OCI-LY7 (cell line): Measurements from ENCODE around the gene KCNJ2. TPM values are rescaled to one million over a fixed set of nuclear protein-coding genes. Genes with fewer than 3 reads are reported as not detected.

Experiments used
- Bru-seq: library from RNA; stranded (reverse); fragments of 400-500 nt; gene quantifications from one replicate; lab custom pipeline; 2021; lab: Mats Ljungman, UMichigan
- BruChase-seq, 2 experiments: library from RNA; stranded (reverse); fragments of 400-500 nt; gene quantifications; one replicate each; lab custom pipeline; 2021; lab: Mats Ljungman, UMichigan
- BruUV-seq: library from RNA; stranded (reverse); fragments of 400-500 nt; replicated peaks from 2 replicates; lab custom pipeline; 2021; lab: Mats Ljungman, UMichigan
- CTCF ChIA-PET: fragments of 300-600 bp; sonication (Branson Sonifier 250); formaldehyde crosslinking; loops from one replicate; lab custom pipeline; 2022; ENCODE audit warnings: antibody characterized with exemption; ENCODE audit not compliant: unreplicated experiment; lab: Charles Lee
- POLR2A ChIA-PET: fragments of 300-600 bp; sonication (Branson Sonifier 250); formaldehyde crosslinking; loops from one replicate; lab custom pipeline; 2022; ENCODE audit warnings: antibody characterized with exemption; lab: Charles Lee
- DNase-seq: peaks from one replicate; pipeline ENCODE4 v3.0.0-alpha.2; 2015; ENCODE audit warnings: low spot score
- H2AFZ ChIP-seq: fragments of 200-600 bp; sonication (generic), shearing (Covaris generic); 2 replicates; pipeline ENCODE4 v1.6.1; 2014; ENCODE audit warnings: mild to moderate bottlenecking, antibody characterized with exemption, low read length, moderate library complexity
- H3K27ac ChIP-seq: fragments of 200-600 bp; sonication (generic); 2 replicates; pipeline ENCODE4 v1.5.1; 2014; ENCODE audit warnings: mixed run types, low read depth, mild to moderate bottlenecking, moderate library complexity, low read length, inconsistent platforms; ENCODE audit not compliant: poor library complexity, severe bottlenecking
- H3K36me3 ChIP-seq: fragments of 200-600 bp; sonication (generic); 2 replicates; pipeline ENCODE4 v1.6.1; 2014; ENCODE audit warnings: mild to moderate bottlenecking, antibody characterized with exemption, low read length, moderate library complexity, mixed read lengths; ENCODE audit not compliant: insufficient read depth
- H3K4me1 ChIP-seq: fragments of 200-600 bp; sonication (generic); 2 replicates; pipeline ENCODE4 v1.5.1; 2014; ENCODE audit warnings: mild to moderate bottlenecking, low read length; ENCODE audit not compliant: insufficient read depth, poor library complexity, severe bottlenecking
- H3K4me2 ChIP-seq: fragments of 200-600 bp; sonication (generic); 2 replicates; pipeline ENCODE4 v1.6.1; 2014; ENCODE audit warnings: mild to moderate bottlenecking, low read length
- H3K4me3 ChIP-seq: fragments of 200-600 bp; sonication (generic); 2 replicates; pipeline ENCODE4 v1.5.1; 2014; ENCODE audit warnings: mild to moderate bottlenecking, low read depth, low read length; ENCODE audit not compliant: poor library complexity, severe bottlenecking
- H3K79me2 ChIP-seq: fragments of 200-600 bp; sonication (generic); 2 replicates; pipeline ENCODE4 v1.6.1; 2016; ENCODE audit warnings: low read depth, mild to moderate bottlenecking, low read length, moderate library complexity, mixed read lengths; ENCODE audit not compliant: insufficient read depth
- H3K9me2 ChIP-seq: fragments of 200-600 bp; sonication (generic); 2 replicates; pipeline ENCODE4 v1.6.1; 2016; ENCODE audit warnings: mild to moderate bottlenecking, low read length, mixed read lengths; ENCODE audit not compliant: insufficient read depth
- H3K9me3 ChIP-seq: fragments of 200-600 bp; sonication (generic); 2 replicates; pipeline ENCODE4 v1.6.1; 2014; ENCODE audit warnings: mild to moderate bottlenecking, mixed run types, low read length, mixed read lengths
- H4K20me1 ChIP-seq: fragments of 200-600 bp; sonication (generic); 2 replicates; pipeline ENCODE4 v1.6.1; 2014; ENCODE audit warnings: mild to moderate bottlenecking, antibody characterized with exemption, low read length, moderate library complexity, mixed read lengths; ENCODE audit not compliant: insufficient read depth
- CTCF ChIP-seq: fragments of 200-600 bp; sonication (generic); conservative IDR thresholded peaks from 2 replicates; pipeline ENCODE4 v1.5.1; 2014; ENCODE audit warnings: mild to moderate bottlenecking, antibody characterized with exemption, low read length, moderate library complexity, mixed read lengths
- EZH2phosphoT487 ChIP-seq: fragments of 200-600 bp; sonication (generic); IDR thresholded peaks from 2 replicates; pipeline ENCODE4 v1.6.1; 2018; ENCODE audit warnings: low read depth, borderline replicate concordance, mild to moderate bottlenecking, mixed run types, antibody characterized with exemption, low read length, moderate library complexity, mixed read lengths
- intact Hi-C: fragments of 100-400 bp; cut with micrococcal nuclease; formaldehyde crosslinking; loops from one replicate; pipeline ENCODE4 v1.10.0; 2022; ENCODE audit not compliant: unreplicated experiment
- long read RNA-seq: library from polyadenylated mRNA; stranded (forward); transcript quantifications from one replicate; pipeline ENCODE4 v2.0.0, GENCODE V29; 2022
- total RNA-seq, 2 experiments: library from RNA; depleted of rRNA in 1 of 2; stranded (reverse); fragments of >200 nt in 1 of 2; shearing (Covaris generic) in 1 of 2; gene quantifications; 2 replicates each; pipeline ENCODE4 v1.2.3, GENCODE V29; 2014 to 2022

The KCNJ2 gene
- total RNA-seq (2014; rRNA removed; shearing (Covaris generic)) (0.46 and 0.88 TPM in 2 replicates), total RNA-seq (2022) (0.55 and 0.57 TPM in 2 replicates), Bru-seq, nascent RNA (percentile 36 among the genes with signal in this experiment), BruChase-seq, experiment 1, labeled RNA remaining after a 6-hour chase (percentile 20 among the genes with signal in this experiment), BruChase-seq, experiment 2, labeled RNA remaining after a 2-hour chase (percentile 32 among the genes with signal in this experiment)
- long read RNA-seq: 0 reads

DNA sequence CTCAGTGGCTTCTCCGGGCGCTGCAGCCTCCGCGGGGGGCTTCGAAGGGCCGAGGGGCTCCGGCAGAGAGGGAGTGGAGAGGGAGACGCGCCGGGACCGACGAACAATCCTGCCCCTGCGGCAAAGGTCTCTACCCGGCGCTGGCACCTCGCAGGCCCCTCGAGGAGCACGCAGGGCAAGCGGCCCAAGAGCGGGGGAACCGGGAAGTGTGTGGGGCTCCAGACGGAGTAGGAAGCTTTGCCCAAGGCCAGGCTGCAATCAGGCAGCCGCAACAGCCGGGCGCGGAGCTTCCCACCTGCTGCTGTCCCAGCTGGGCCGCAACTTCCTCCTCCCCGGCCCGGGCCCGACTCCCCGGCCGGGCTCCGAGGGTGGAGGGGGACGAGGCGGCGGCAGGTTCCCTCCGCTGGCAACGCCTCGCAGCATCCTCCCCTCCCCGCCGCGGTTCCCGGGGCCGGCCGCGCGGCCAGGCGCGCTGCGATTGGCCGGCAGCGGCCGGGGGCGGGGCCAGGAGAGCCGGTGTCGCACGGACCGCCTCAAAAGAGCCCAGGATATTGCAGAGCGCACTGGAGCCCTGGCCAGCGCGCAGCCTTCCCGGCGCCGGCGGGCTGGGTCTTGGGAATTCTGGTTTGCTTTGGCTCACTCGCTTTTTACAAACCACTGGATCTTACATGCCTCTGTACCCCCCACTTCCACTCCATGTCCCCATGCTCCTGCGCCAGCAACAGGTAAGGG lies at the start of gene KCNJ2:
KCNJ2 (plus strand) TSS at position 556 of the 732 bp plus-strand sequence. CDS start 5,508 bp downstream, outside the sequence.
- peak; percentile 87 for DNase-seq
- Histone ChIP-seq H2AFZ (peak within 1 kb of the TSS; percentile 61), H3K36me3 (no peaks in the 10 kb centered on the region), H3K9me3 (no peaks in the 10 kb centered on the region), H3K9me2 (no peaks in the 10 kb centered on the region), H3K27ac (no peak within 1 kb of the TSS), H4K20me1 (no peaks in the 10 kb centered on the region), H3K4me2 (peak within 1 kb of the TSS; percentile 69), H3K79me2 (no peaks in the 10 kb centered on the region), H3K4me3 (peak within 1 kb of the TSS; percentile 61), H3K4me1 (peaks cover 14% of the 10 kb centered on the region)
- POLR2A ChIA-PET: interaction anchor here (0.6 to 1.2 kb wide), 3 partner anchors 38 to 617 kb away, joined by 3 to 8 read pairs (median 4); no protein-coding TSS in a partner anchor
- intact Hi-C loops: loop anchor here (1.0 to 10.0 kb wide), 3 partner anchors 600 to 844 kb away; partner anchors contain the start of genes ABCA5 and MAP2K6
- CTCF ChIA-PET: interaction anchor here (1.1 kb wide), 1 partner anchor 409 kb away, joined by 3 read pairs; no protein-coding TSS in a partner anchor
- no TSS peak for BruUV-seq
- TF ChIP-seq CTCF (no peak), EZH2phosphoT487 (no peak)

DNA sequence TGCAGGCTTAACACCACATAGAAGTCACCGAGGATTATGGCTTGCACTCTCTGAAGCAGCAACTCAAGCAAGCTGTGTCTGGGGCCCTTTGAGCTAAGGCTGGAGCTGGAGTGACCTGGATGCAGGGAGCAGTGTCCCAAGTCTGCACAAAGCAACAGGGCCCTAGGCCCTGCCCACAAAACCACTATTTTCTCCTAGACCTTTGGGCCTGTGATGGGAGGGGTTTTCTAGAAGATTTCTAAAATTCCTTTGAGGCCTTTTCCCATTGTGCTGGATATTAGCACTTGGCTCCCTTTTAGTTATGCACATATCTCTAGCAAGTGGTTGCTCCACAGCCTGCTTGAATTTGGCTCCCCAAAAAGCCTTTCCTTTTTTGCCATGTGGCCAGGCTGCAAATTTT lies 49.8 kb upstream of the KCNJ2 start:
- H3K4me3 ChIP-seq: no peak overlapping the region
- intact Hi-C loops: no loop called here
- no peaks in the 10 kb centered on the region for H3K9me2 ChIP-seq
- H4K20me1 ChIP-seq: no peaks in the 10 kb centered on the region
- no peaks in the 10 kb centered on the region for H3K79me2 ChIP-seq
- H2AFZ ChIP-seq: no peak overlapping the region
- ChIA-PET CTCF (no interaction called here), POLR2A (interaction anchor here (0.6 kb wide), 1 partner anchor 16 kb away, joined by 4 read pairs; no protein-coding TSS in a partner anchor)
- TF ChIP-seq EZH2phosphoT487: no peak
- TF ChIP-seq CTCF: no peak
- H3K4me1 ChIP-seq: no peaks in the 10 kb centered on the region
- no peak overlapping the region for H3K27ac ChIP-seq
- no TSS peak for BruUV-seq
- H3K9me3 ChIP-seq: no peaks in the 10 kb centered on the region
- H3K4me2 ChIP-seq: no peak overlapping the region
- no peak for DNase-seq
- no peaks in the 10 kb centered on the region for H3K36me3 ChIP-seq
